NCI-H82 treated with DMSO at 0.1 percent for 48 hours (cell line): ENCODE measurements around the gene MPRIP.
"Not testable (repeated sequence)": the region's sequence is repeated elsewhere in the genome, so short reads cannot be mapped to it uniquely, and the experiment has no call there.

ENCODE experiments used
- DNase-seq: peaks from one replicate; lab custom pipeline; 2025; ENCODE audit not compliant: unreplicated experiment; lab: John Stamatoyannopoulos, UW

The MPRIP gene

GRCh38 chr17:17011043-17011907 is 31.0 kb upstream of the MPRIP start:
- DNase-seq = not testable (repeated sequence)

DNA sequence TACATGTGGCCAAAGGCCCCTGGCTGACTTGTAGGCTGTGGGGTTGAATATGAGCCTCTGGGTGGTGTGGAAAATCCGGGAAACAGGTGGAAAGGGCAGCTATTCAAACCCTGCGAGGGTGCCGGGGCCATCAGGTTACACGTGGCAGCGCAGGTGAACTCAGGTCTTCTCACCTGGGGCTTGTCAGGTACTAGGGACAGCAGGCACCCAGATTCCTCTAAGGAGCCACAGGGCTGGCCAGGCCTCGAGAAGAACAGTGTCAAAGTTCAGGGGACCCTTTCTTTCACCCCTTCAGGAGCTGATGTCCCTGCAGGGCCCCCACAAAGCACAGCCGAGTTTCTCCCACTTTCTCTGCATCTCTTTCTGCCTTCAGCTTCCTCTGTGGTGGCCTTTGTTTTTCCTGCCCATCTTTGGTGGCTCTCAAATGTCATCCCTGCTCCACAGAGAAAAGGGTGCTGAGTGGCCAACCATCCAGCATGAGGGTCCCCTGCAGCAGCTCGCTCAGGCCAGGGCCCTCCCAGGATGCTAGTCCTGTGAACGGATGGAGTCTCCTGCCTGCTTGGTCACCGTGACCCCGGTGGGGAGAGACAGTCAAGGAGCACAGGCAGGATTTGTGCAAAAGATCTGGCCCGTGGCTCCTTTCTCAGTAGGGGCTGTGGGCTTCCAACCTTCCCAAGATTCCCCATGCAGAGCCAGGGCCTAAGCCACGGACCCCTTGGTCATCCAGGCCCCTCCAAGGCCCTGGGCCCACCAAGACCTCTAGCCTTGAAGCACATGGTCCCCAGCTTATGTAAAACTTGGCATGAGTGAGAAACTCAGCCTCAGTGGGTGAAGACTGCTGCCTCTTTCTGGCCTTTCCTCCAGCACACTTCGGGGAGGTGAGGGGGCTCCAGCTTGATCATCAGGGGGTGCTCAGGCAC is 28.2 kb upstream of the MPRIP start:
- not testable (repeated sequence) for DNase-seq

- not testable (repeated sequence) for DNase-seq
Observed at GRCh38 chr17:17014748-17015124, 27.5 kb upstream of the MPRIP start.

DNA sequence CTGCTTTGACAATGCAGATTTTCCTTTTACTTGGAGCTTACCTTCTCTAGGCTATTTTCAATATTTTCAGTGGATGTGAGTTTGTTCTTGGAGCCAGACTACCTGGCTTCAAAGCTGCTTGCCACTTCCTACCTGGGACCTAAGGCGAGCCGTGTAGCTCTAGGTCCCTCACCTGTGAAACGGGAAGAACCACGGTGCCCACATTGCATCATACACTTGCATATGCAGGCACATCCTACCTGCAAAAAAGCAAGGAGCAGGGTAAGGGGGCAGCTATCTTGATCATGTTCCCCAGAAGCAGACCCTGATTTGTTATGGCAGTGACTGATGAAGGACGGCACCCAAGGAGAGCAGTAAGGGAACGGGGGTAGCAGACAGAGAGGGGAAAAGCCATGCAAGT is 27.0 kb upstream of the MPRIP start:
- no peak for DNase-seq

- not testable (repeated sequence) for DNase-seq
Observed at GRCh38 chr17:17016199-17017197, 25.8 kb upstream of the MPRIP start.

- DNase-seq = no peak
Observed at GRCh38 chr17:17017343-17018014, 24.8 kb upstream of the MPRIP start.

DNA sequence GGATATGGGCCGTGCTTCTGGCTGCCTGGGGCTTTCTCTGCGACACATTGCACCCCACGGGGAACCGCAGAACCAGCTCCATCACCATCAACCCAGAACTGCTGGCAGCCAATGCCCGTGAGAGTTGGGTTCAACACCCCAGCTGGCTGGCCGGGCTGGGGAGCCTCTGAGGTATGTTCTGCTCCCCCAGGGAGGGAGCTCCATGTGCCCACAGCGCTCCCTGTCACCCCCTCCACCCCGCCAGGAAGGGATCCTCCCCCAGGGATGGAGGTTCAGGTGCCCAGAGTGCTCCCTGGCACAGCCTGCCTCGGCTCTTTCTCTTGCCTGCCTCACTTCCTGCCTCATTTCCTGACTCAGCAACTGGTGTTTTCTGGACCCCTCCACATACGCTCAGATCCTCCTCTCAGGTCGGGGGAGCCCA is 24.2 kb upstream of the MPRIP start:
- DNase-seq = no peak

GRCh38 chr17:17018612-17019429 is 23.4 kb upstream of the MPRIP start:
- no peak for DNase-seq

DNA sequence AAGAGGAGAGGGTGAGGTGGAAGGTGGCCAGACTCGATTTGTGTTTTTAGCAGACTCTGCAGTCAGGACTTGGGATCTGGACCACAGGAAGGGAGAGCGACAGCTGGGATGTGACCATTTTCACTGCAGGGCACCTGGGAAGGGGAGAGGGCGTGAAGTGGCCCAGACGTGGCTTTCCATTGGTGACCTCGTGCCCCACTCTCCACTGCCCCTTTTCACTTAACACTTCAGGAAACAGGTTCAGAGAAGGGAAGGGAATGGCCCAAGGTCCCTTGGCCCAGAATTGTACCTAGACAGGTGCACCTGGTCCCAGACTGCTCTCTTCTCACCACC is 22.9 kb upstream of the MPRIP start:
- DNase-seq = no peak

- DNase-seq = no peak
Observed at GRCh38 chr17:17019891-17020456, 22.3 kb upstream of the MPRIP start.

DNA sequence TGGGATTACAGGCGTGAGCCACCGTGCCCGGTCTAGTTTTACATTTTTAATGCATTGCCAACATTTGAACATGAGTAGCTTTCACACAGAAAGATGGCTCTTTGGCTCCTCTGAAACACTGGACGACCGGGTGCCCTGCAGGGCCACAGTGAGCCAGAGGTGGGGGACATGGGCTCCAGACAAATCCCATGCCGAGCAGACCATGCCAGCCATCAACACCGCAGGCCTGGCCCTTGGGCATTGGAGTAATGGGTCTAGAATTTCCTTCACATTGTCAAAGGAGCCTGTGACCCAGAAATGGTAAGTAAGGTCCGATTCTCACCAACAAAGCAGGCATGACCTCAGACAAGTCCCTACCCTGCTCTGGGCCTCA is 21.4 kb upstream of the MPRIP start:
- DNase-seq = no peak

DNA sequence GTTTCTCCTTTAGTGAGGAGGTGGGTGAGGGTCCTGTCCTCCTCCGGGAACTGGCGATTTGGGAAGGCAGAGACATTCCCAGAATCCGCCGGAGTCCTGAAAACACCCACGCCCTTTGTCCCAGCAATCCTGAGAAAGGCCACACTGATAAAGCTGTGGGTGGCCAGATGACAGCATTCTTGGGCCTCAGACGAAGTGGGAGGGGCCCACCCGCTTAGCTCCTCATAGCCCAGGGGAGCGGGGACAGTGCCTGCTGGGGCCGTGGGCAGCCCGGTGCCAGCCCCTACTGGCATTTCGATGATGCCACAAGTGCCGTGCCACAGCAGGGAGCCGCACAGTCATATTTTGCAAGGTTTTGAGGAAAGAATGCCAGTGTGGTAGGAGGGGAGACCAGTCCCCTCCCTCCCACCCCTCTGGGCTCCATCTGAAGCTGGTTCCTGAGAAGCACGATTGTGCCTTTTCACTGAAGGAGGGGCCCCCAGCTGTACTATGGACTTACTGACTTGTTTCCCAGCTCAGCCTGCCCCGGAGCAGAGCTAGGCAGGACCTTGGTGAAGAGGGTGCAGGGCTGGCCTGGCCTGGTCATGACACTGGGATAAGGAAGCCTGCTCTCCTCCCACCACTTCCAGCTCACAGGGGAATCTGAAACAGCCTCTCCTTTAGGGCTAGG is 20.9 kb upstream of the MPRIP start:
- no peak for DNase-seq

DNA sequence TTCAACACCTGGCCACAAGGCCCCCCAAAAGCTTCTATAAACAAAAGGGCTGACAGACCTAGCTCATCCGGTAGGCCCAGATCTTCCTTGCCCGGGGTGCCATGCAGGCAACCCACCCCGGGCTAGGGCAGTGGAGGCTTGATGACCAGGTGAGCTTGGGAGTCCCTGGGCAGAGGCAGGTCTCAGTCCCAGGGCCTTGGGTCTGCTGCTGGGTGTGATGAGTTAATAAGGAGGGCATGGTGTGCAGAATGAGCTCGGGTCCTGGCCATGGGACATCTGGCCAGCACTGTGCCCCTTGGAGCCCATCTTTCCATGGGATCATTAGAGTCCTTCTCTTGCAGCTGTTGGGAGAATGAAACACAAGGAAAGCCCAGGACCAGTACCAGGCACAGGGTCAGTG is 20.2 kb upstream of the MPRIP start:
- DNase-seq = no peak

- no peak for DNase-seq
Observed at GRCh38 chr17:17022456-17022855, 19.8 kb upstream of the MPRIP start.

GRCh38 chr17:17024778-17025300 is 17.4 kb upstream of the MPRIP start:
- no peak for DNase-seq

- DNase-seq = no peak
Observed at GRCh38 chr17:17025621-17026020, 16.6 kb upstream of the MPRIP start.

- no peak for DNase-seq
Observed at GRCh38 chr17:17026163-17026562, 16.1 kb upstream of the MPRIP start.

- no peak for DNase-seq
Observed at GRCh38 chr17:17027442-17028058, 14.7 kb upstream of the MPRIP start.
